Tibial nerve (tissue), 4 donors: ENCODE results near the gene LMX1B. TPM values are rescaled to one million over a fixed set of nuclear protein-coding genes. Genes with fewer than 3 reads are reported as not detected.

ENCODE experiments used
- DNase-seq, 2 donors: peaks; one replicate each; pipeline ENCODE4 v3.0.0-alpha.2; 2019; ENCODE audit warnings: low spot score in 2 of 2
- H3K27ac ChIP-seq, 4 donors: fragments of 200-600 bp; sonication (generic) in 3 of 4; one replicate each; pipeline ENCODE4 v1.5.1; 2017 to 2019; ENCODE audit warnings: mild to moderate bottlenecking in 1 of 4
- H3K27me3 ChIP-seq, 2 donors: fragments of 200-600 bp; sonication (generic) in 1 of 2; one replicate each; pipeline versions ENCODE4 v1.5.1 to v1.6.0; 2017 to 2019
- H3K36me3 ChIP-seq, 3 donors: fragments of 200-600 bp; sonication (generic); one replicate each; pipeline ENCODE4 v1.5.1; 2018 to 2019
- H3K4me1 ChIP-seq, 4 donors: fragments of 200-600 bp; sonication (generic) in 3 of 4; one replicate each; pipeline ENCODE4 v1.5.1; 2017 to 2019
- H3K4me3 ChIP-seq, 4 donors: fragments of 200-600 bp; sonication (generic) in 3 of 4; one replicate each; pipeline ENCODE4 v1.5.1; 2017 to 2019; ENCODE audit warnings: mild to moderate bottlenecking in 1 of 4, moderate library complexity in 1 of 4
- H3K9me3 ChIP-seq, 4 donors: fragments of 200-600 bp; sonication (generic) in 3 of 4; one replicate each; pipeline ENCODE4 v1.5.1; 2017 to 2019
- CTCF ChIP-seq, 5 experiments: fragments of 200-600 bp in 3 of 5; fragments of 450-650 bp in 2 of 5; sonication (generic) in 3 of 5; IDR thresholded peaks; one replicate each; pipeline ENCODE4 v1.5.1; 2016 to 2019; ENCODE audit warnings: antibody characterized with exemption in 5 of 5, mild to moderate bottlenecking in 3 of 5, moderate library complexity in 2 of 5
- EP300 ChIP-seq, 2 donors: sonication (generic); formaldehyde crosslinking; IDR thresholded peaks; one replicate each; pipeline ENCODE4 v1.6.1; 2017; ENCODE audit warnings: antibody characterized with exemption in 2 of 2, mild to moderate bottlenecking in 1 of 2
- POLR2A ChIP-seq, 2 donors: fragments of 450-650 bp; IDR thresholded peaks; one replicate each; pipeline ENCODE4 v1.6.1; 2017; ENCODE audit warnings: antibody characterized with exemption in 2 of 2, mild to moderate bottlenecking in 2 of 2, moderate library complexity in 2 of 2
- WGBS, 2 donors: methylation state at CpG; one replicate each; pipeline ENCODE4 v1.1.5; 2018; 5-methylcytosine and 5-hydroxymethylcytosine counted together
- total RNA-seq, 4 donors: library from RNA; depleted of rRNA; stranded (reverse); fragments of >200 nt; gene quantifications; one replicate each; pipeline ENCODE4 v1.1.0, GENCODE V29; 2016

LMX1B gene
- total RNA-seq, 4 donors from 2014 or later = 0.60 to 1.5 (median 0.78) TPM; not detected in 1

DNA sequence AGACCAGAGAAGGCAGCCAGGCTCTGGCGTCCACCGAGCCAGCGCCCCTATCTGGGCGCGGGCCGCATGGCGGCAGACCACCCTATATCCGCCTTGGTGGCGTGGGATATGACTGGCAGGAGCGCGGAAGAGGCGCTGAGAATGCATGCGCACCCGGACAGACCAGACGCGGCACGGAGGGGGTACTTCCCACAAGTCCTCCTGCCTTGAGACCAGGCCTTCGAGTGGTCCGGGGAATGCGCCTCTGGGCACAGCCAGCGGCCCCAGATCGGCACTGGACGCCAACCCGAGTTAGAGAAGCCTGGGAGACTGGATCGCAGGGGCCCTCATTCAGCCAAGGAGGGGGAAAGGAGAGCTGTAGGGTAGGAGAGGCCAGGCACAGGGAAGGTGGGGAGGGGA lies 2.5 kb upstream of the LMX1B start:
- no peak for DNase-seq
- Histone ChIP-seq H3K4me1 (peaks cover 0 to 52% (median 21%) of the 10 kb centered on the region in 4 donors), H3K4me3 (peak overlapping the region in 1 of 4 donors; percentile 44)

GRCh38 chr9:126611592-126612325 lies 2.0 kb upstream of the LMX1B start:
- DNase-seq = peak; percentile 27 to 55
- Histone ChIP-seq H3K27me3 (peaks cover 0 to 80% of the 10 kb centered on the region in 2 donors), H3K4me1 (peaks cover 0 to 52% (median 21%) of the 10 kb centered on the region in 4 donors)

More for the DNA sequence above, 2.5 kb upstream of the LMX1B start:
- 2 to 3% methylated on average over 22 to 24 of the region's 25 CpGs for WGBS, 2 donors
- Histone ChIP-seq H3K27me3 (peaks cover 0 to 79% of the 10 kb centered on the region in 2 donors), H3K36me3 (no peaks in the 10 kb centered on the region), H3K9me3 (no peaks in the 10 kb centered on the region), H3K27ac (no peak overlapping the region)
- no peak for TF ChIP-seq CTCF (IDR thresholded peaks at IDR 0.05)
- no peak for TF ChIP-seq EP300 (IDR thresholded peaks at IDR 0.05)
- no peak for TF ChIP-seq POLR2A (IDR thresholded peaks at IDR 0.05)

DNA sequence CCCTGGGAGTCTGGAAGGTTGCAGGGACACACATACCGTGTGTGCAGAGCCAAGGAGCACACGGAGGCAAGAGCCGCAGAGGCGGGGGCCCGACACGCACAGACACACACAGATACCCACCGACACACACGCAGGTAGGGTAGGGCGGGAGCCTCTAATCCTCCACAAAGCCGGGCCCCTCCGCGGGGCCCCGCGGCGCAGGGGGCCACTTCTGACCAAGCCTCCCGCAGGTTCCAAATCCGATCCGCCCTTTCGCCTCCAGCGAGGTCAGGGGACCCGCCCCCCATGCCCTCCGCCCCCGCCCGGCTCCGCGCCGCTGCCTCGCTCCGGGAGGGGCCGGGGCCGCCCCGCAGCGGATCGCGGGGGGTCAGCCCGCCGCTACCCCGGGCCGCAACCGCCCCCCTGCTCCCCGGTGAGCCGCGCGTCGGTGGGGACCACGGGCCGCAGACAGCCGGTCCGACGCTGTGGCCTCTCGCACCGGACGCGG lies 1.4 kb upstream of the LMX1B start:
- Histone ChIP-seq H3K4me3 (peak overlapping the region in 3 of 4 donors; percentile 2 to 44 (median 7)), H3K27me3 (peaks cover 0 to 81% of the 10 kb centered on the region in 2 donors), H3K9me3 (no peaks in the 10 kb centered on the region), H3K4me1 (peaks cover 0 to 52% (median 21%) of the 10 kb centered on the region in 4 donors), H3K36me3 (no peaks in the 10 kb centered on the region), H3K27ac (no peak overlapping the region)
- WGBS, 2 donors = 0 to 1% methylated on average over 7 to 30 of the region's 54 CpGs
- DNase-seq = no peak
- TF ChIP-seq POLR2A (IDR thresholded peaks at IDR 0.05) (no peak), CTCF (IDR thresholded peaks at IDR 0.05) (no peak), EP300 (IDR thresholded peaks at IDR 0.05) (no peak)

More at GRCh38 chr9:126611592-126612325, 2.0 kb upstream of the LMX1B start:
- Histone ChIP-seq H3K36me3 (no peaks in the 10 kb centered on the region), H3K4me3 (peak overlapping the region in 2 of 4 donors; percentile 7 to 44), H3K9me3 (no peaks in the 10 kb centered on the region), H3K27ac (no peak overlapping the region)
- TF ChIP-seq EP300 (IDR thresholded peaks at IDR 0.05) (no peak), CTCF (IDR thresholded peaks at IDR 0.05) (peak; percentile 74 to 91 (median 80))
- 3% methylated on average over 39 to 40 of the region's 43 CpGs for WGBS, 2 donors

DNA sequence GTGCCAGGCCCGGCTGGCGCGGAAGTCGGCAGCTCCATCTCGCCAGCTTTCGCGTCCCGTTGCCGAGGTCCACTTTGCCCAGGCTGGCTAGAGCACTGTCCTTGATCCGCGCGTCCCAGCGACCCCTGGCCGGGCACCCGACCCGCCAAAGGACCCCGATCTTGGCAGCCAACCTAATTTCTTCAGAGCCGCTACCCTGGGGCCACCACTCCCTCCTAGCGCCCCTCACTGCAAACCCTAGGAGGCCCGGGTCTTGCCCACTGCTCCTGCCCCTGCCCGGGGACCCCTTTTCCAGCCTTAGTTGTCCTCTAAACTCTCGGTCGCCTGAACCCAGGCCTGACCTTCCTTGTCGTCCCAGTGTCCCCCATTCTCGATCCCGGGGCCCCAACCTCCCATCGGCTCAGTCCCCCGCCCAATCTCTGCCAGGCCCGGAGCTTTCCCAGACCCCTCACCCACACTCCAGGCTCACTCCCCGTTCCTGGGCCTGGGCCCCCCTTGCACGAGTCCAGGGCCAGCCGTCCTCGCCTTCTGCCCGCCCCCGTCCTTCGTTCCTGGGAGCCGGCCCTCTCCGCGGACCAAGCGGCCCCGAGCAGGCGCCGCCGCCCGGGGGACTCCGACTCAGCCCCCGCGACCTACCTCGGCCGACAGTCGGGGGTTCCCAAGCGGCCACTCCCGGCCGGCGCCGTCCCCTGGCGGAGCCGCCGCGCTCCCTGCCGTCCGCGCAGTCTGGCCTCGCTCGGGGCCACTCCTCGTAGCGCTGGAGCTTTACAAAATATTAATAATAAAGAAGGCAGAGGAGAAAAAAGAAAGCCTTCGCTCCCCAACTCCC lies 701 bp upstream of the LMX1B start:
- H3K27me3 ChIP-seq = peaks cover 0 to 86% of the 10 kb centered on the region in 2 donors
- 3% methylated on average over 48 to 67 of the region's 68 CpGs for WGBS, 2 donors
- no peaks in the 10 kb centered on the region for H3K9me3 ChIP-seq
- H3K4me1 ChIP-seq = peaks cover 0 to 54% (median 21%) of the 10 kb centered on the region in 4 donors
- peak overlapping the region in 3 of 4 donors; percentile 2 to 44 (median 12) for H3K4me3 ChIP-seq
- H3K36me3 ChIP-seq = no peaks in the 10 kb centered on the region
- no peak overlapping the region for H3K27ac ChIP-seq
- DNase-seq = no peak
- TF ChIP-seq EP300 (IDR thresholded peaks at IDR 0.05) = no peak
- no peak for TF ChIP-seq POLR2A (IDR thresholded peaks at IDR 0.05)
- TF ChIP-seq CTCF (IDR thresholded peaks at IDR 0.05) = no peak
